Measurements from ENCODE around the gene ZDHHC23.

DNA sequence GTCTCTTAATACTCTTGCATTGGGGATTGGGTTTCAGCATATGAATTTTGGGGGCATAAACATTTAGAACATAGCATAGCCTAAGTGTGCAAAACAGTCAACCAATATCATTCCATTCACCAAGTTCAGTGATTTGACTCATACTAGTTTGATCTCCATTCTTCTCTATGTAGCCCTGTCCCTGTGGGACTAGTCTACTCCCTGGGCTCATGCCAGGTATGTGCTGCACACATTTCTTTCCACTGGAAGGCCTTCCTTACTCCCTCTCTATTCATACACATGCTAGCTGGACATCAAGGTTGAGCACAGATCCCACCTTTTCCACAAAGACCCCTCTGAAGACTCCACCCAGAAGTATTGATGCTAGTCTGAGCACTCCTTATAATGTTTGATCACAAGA lies 5.1 kb downstream of the ZDHHC23 start:
- TF ChIP-seq, protein P1, sequence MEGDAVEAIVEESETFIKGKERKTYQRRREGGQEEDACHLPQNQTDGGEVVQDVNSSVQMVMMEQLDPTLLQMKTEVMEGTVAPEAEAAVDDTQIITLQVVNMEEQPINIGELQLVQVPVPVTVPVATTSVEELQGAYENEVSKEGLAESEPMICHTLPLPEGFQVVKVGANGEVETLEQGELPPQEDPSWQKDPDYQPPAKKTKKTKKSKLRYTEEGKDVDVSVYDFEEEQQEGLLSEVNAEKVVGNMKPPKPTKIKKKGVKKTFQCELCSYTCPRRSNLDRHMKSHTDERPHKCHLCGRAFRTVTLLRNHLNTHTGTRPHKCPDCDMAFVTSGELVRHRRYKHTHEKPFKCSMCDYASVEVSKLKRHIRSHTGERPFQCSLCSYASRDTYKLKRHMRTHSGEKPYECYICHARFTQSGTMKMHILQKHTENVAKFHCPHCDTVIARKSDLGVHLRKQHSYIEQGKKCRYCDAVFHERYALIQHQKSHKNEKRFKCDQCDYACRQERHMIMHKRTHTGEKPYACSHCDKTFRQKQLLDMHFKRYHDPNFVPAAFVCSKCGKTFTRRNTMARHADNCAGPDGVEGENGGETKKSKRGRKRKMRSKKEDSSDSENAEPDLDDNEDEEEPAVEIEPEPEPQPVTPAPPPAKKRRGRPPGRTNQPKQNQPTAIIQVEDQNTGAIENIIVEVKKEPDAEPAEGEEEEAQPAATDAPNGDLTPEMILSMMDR (conservative IDR thresholded peaks at IDR 0.05), result no peak
- no peak for TF ChIP-seq ZFX (IDR thresholded peaks at IDR 0.05)
